Vagina (tissue), 2 donors: ENCODE data around the gene EPHB1. TPM values are rescaled to one million over a fixed set of nuclear protein-coding genes. Genes with fewer than 3 reads are reported as not detected.

ENCODE experiments used
- DNase-seq, 2 donors: peaks; one replicate each; pipeline ENCODE4 v3.0.0-alpha.2; 2017; ENCODE audit errors: extremely low spot score in 2 of 2
- H3K27ac ChIP-seq: fragments of 200-600 bp; sonication (generic); one replicate; pipeline ENCODE4 v1.5.1; 2019
- H3K27me3 ChIP-seq: fragments of 200-600 bp; sonication (generic); one replicate; pipeline ENCODE4 v1.5.1; 2019
- H3K36me3 ChIP-seq, 2 donors: fragments of 200-600 bp; sonication (generic); one replicate each; pipeline ENCODE4 v1.5.1; 2017 to 2019
- H3K4me1 ChIP-seq: fragments of 200-600 bp; sonication (generic); one replicate; pipeline ENCODE4 v1.5.1; 2019
- H3K4me3 ChIP-seq, 2 donors: fragments of 200-600 bp; sonication (generic); 1 replicate in 1 of 2; 2 replicates in 1 of 2; pipeline ENCODE4 v1.5.1; 2016 to 2019
- H3K9me3 ChIP-seq: fragments of 200-600 bp; sonication (generic); one replicate; pipeline ENCODE4 v1.5.1; 2019
- POLR2A ChIP-seq, 2 donors: fragments of 450-650 bp; IDR thresholded peaks; one replicate each; pipeline ENCODE4 v1.6.1; 2017; ENCODE audit warnings: antibody characterized with exemption in 2 of 2, mild to moderate bottlenecking in 2 of 2, moderate library complexity in 2 of 2
- POLR2AphosphoS5 ChIP-seq, 2 donors: sonication (generic); formaldehyde crosslinking; IDR thresholded peaks; one replicate each; pipeline ENCODE4 v1.9.0; 2017; ENCODE audit warnings: antibody characterized with exemption in 2 of 2, mild to moderate bottlenecking in 2 of 2, low read depth in 1 of 2; ENCODE audit not compliant: insufficient read depth in 1 of 2
- intact Hi-C: fragments of 100-400 bp; cut with DNase I; formaldehyde crosslinking; loops from one replicate; pipeline ENCODE4 v1.15.1; 2023
- total RNA-seq: library from RNA; depleted of rRNA; stranded (reverse); fragments of >200 nt; gene quantifications from one replicate; pipeline ENCODE4 v1.2.3, GENCODE V29; 2016
- TF ChIP-seq, protein P1 (sequence below), 3 experiments: fragments of 450-650 bp in 2 of 3; fragments of 200-600 bp in 1 of 3; sonication (generic) in 1 of 3; IDR thresholded peaks; one replicate each; pipeline ENCODE4 v1.5.1; 2017 to 2019; ENCODE audit warnings: antibody characterized with exemption in 3 of 3, mild to moderate bottlenecking in 2 of 3, moderate library complexity in 2 of 3

EPHB1 gene
- total RNA-seq, 1 donor from 2014 or later: 2.2 TPM

DNA sequence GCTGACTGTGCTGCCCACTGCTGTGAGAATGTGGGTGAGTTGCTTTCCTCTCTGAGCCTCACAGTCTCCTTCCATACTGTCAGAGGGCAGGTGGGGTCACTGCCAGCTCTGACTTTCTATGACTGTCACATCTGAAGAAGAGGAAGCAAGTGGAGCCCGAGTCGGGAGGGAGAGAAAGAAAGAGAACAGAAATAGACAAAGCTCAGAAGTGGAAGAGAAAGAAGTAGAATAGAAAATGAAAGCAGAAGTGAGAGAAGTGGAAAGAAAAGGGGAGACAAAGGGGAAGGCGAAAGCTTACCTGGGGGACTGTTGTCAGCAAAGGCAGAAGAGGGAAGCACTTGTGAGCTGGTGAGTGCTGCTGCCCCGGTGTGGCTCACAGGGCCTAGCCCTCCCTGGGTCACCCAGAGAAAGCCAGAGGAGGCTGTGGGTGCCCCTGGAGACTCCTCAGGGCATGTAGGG, 57.9 kb downstream of the EPHB1 start:
- Histone ChIP-seq H3K27ac (no peak overlapping the region), H3K27me3 (no peaks in the 10 kb centered on the region), H3K36me3 (no peaks in the 10 kb centered on the region), H3K9me3 (no peaks in the 10 kb centered on the region), H3K4me1 (no peaks in the 10 kb centered on the region), H3K4me3 (no peak overlapping the region)
- intact Hi-C loops: no loop called here
- TF ChIP-seq POLR2AphosphoS5 (IDR thresholded peaks at IDR 0.05; ENCODE audit: insufficient read depth in 1 of 2, low read depth in 1 of 2) (no peak), POLR2A (IDR thresholded peaks at IDR 0.05) (no peak)
- TF ChIP-seq, protein P1, sequence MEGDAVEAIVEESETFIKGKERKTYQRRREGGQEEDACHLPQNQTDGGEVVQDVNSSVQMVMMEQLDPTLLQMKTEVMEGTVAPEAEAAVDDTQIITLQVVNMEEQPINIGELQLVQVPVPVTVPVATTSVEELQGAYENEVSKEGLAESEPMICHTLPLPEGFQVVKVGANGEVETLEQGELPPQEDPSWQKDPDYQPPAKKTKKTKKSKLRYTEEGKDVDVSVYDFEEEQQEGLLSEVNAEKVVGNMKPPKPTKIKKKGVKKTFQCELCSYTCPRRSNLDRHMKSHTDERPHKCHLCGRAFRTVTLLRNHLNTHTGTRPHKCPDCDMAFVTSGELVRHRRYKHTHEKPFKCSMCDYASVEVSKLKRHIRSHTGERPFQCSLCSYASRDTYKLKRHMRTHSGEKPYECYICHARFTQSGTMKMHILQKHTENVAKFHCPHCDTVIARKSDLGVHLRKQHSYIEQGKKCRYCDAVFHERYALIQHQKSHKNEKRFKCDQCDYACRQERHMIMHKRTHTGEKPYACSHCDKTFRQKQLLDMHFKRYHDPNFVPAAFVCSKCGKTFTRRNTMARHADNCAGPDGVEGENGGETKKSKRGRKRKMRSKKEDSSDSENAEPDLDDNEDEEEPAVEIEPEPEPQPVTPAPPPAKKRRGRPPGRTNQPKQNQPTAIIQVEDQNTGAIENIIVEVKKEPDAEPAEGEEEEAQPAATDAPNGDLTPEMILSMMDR (IDR thresholded peaks at IDR 0.05): no peak
- no peak for DNase-seq

DNA sequence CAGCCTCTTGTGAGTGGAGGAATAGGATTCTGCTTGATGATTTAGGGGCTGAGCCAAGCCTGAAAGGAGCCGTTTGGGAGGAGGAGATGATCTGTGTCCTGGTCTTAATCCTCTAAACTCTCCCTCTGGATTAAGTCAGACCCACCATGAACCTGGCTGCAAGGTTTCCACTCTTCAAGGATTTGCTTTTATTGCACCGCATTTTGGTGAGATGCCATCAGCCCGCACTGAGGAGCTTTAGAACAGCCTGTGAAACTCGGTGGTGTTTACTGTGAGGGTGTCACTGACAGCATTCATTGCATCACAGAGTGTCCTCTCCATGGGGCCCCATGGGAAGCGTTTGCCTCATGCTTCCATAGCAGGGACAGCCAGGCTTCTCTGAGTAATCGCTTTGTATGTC, 59.2 kb downstream of the EPHB1 start:
- Histone ChIP-seq H3K27ac (no peak overlapping the region), H3K4me3 (no peak overlapping the region), H3K36me3 (no peaks in the 10 kb centered on the region), H3K27me3 (no peaks in the 10 kb centered on the region), H3K4me1 (no peaks in the 10 kb centered on the region), H3K9me3 (no peaks in the 10 kb centered on the region)
- no peak for DNase-seq
- intact Hi-C loops: no loop called here
- TF ChIP-seq POLR2A (IDR thresholded peaks at IDR 0.05) (no peak), POLR2AphosphoS5 (IDR thresholded peaks at IDR 0.05; ENCODE audit: insufficient read depth in 1 of 2, low read depth in 1 of 2) (no peak)
- TF ChIP-seq, protein P1 (IDR thresholded peaks at IDR 0.05): no peak

DNA sequence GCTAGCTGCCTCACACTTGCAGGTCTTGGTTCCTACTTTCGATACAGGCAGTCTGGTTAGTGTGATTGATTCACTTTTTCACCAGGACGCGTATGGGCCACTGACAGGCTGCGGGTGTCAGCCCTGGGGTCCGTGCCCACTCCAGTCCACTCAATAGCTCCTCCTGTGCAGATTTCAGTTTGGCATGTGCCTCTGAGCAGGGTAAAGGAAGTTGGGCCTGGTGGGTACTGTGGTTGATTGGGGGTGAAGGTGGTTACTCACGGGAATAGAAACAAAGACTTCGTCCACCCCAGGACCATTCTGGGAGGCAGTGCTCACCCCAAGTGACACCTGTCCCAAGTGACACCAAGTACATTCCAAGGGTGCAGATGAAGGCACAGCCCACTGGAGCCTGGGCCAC, 62.3 kb downstream of the EPHB1 start:
- no peaks in the 10 kb centered on the region for H3K4me1 ChIP-seq
- H3K9me3 ChIP-seq: no peaks in the 10 kb centered on the region
- no peaks in the 10 kb centered on the region for H3K27me3 ChIP-seq
- intact Hi-C loops: no loop called here
- TF ChIP-seq, protein P1 (IDR thresholded peaks at IDR 0.05): no peak
- TF ChIP-seq POLR2A (IDR thresholded peaks at IDR 0.05): no peak
- no peak for TF ChIP-seq POLR2AphosphoS5 (IDR thresholded peaks at IDR 0.05; ENCODE audit: insufficient read depth in 1 of 2, low read depth in 1 of 2)
- no peaks in the 10 kb centered on the region for H3K36me3 ChIP-seq
- no peak overlapping the region for H3K4me3 ChIP-seq
- DNase-seq: no peak
- H3K27ac ChIP-seq: no peak overlapping the region

DNA sequence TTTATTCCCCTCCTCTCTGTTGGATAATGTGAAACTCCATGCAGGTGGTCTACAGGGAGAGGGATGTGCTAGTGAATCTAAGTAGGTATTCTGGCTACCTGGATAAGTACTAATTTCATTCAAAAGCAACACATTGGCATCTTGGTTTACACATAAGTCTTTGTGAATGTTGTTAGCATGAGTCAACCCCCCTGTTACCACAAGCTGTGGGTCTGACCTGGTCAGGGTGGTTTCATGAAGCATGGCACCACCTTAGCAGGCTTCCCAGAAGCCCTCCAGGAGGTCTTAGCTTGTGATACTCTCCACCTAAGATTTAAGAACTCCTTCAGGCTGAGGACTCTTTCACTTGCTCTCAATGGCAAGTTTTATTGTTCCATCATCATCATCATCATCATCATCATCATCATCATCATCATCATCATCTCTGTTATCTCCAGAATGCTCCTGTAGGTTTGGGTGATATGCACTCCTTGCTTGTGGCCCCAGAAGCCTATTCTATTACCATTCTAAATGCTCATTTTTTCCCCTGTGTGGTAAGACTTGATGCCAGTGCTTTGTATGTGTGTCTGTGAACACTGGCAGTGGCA, 62.8 kb downstream of the EPHB1 start:
- no peaks in the 10 kb centered on the region for H3K27me3 ChIP-seq
- no peak for DNase-seq
- no peaks in the 10 kb centered on the region for H3K36me3 ChIP-seq
- no peak overlapping the region for H3K4me3 ChIP-seq
- TF ChIP-seq POLR2A (IDR thresholded peaks at IDR 0.05) (no peak), POLR2AphosphoS5 (IDR thresholded peaks at IDR 0.05; ENCODE audit: insufficient read depth in 1 of 2, low read depth in 1 of 2) (no peak)
- TF ChIP-seq, protein P1 (IDR thresholded peaks at IDR 0.05): no peak
- H3K9me3 ChIP-seq: no peaks in the 10 kb centered on the region
- no peak overlapping the region for H3K27ac ChIP-seq
- intact Hi-C loops: no loop called here
- no peaks in the 10 kb centered on the region for H3K4me1 ChIP-seq

DNA sequence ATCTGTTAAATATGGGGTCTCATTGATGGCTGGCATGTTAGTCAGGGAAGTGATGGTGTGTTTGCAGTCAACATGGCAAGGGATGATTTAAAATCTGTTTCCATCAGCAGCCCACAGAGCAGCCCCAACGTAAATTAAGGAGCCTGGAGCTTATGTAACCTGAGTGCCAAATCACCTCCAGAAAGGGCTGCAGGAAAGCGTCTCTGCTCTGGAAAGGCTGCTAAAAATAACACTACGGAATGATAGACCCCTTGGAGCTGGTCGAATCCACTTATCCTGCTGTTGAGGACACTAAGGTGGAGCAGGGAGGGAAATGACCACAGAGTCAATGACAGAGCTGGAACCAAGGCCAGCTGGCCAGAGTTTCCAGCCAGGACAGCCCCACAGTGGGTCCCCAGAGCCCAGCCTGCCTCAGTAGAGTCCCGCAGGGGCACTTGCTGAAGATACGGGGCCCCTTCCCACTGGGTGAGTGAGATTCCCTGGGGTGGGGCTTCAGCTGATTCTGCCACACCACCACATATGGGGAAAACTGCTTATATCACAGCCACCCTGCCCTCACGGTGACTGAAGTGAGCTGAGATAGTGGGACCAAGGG, 63.5 kb downstream of the EPHB1 start:
- no peak for DNase-seq
- Histone ChIP-seq H3K9me3 (no peaks in the 10 kb centered on the region), H3K4me1 (no peaks in the 10 kb centered on the region), H3K27me3 (no peaks in the 10 kb centered on the region), H3K4me3 (no peak overlapping the region), H3K36me3 (no peaks in the 10 kb centered on the region), H3K27ac (no peak overlapping the region)
- no peak for TF ChIP-seq POLR2AphosphoS5 (IDR thresholded peaks at IDR 0.05; ENCODE audit: insufficient read depth in 1 of 2, low read depth in 1 of 2)
- no peak for TF ChIP-seq POLR2A (IDR thresholded peaks at IDR 0.05)
- TF ChIP-seq, protein P1 (IDR thresholded peaks at IDR 0.05): no peak
- intact Hi-C loops: no loop called here
